DMS153 treated with DMSO at 0.1 percent for 48 hours (cell line): ENCODE data around the gene MIOS.

Source experiments
- DNase-seq: peaks from one replicate; lab custom pipeline; 2025; ENCODE audit not compliant: unreplicated experiment; lab: John Stamatoyannopoulos, UW

The MIOS gene

DNA sequence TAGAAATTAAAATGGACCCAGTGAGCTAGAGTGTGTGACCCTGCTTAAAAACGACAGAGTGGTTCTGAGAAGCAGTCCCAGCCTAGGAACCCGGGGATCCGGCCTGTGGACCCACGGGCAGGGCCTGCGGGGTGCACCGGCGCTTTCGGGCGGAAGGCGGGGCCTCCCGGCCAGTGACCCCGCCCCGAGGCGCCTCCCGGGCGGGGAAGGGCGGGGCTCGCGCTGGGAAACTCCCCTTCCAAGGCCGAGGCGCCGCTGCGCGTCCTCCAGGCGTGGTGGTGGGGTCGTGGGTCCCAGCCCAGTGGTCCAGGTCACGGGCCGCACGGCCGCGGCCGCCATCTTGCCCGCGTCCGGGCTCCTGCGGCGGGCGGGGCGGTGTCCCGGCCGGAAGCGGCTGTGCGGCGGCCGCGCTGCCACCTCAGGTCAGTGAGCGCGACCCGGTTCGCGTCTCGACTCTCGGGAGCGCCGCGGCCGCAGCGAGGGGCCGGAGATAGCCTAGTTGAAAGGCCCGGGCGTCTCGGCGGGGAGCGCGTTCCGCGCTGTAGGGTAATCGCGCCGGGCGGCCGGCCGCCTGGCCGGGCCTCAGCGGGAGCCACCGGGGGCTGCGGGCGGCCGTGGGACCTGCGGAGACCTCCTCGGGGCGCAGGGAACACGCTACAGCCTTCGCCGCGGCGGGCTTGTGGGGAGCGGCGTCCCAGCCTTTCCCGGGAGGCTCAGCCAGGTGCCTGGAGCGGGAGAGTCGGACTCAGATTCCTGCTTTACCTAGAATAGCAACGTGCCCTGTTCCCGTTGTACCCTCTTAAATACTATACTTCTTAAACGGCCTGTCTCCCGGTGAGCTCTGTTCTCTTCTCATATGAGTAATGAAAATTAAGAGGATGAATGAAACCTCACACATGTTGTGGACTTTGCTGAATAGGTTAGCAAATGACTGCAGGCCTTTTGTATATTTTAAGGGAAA lies at the start of gene MIOS:
TSS of gene MIOS (plus strand) at position 234 of the 961 bp plus-strand sequence. CDS start 5,592 bp downstream, outside the sequence.
- peak; percentile 84 for DNase-seq

DNA sequence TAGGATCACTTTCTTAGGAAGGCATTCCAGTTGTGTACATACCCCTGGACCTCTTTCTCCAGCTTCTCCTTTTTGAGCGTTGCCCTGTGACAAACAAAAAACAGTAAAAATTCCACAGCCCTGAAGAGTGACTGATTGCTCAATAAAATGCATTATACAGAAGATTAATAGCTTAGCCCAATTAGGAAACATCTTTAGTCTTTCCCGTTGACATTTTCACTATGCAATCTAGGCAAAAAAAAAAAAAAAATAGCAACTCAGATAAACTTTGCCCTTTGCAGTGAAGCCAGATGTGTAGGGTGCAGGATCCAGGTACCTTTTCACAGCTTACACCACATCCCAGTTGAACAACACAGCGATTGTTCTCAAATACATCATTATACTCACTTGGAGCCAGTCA lies 48.9 kb upstream of the MIOS start:
- no peak for DNase-seq

DNA sequence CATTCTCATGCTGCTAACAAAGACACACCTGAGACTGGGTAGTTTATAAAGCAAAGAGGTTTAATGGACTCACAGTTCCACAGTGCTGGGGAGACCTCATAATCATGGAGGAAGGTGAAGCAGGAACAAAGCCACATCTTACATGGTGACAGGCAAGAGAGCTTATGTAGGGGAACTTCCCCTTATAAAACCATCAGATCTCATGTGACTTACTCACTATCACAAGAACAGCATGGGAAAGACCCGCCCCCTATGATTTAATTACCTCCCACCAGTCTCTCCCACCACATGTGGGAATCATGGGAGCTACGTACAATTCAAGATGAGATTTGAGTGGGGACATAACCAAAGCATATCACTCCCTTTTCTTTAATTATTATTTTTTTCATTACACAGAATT lies 47.6 kb upstream of the MIOS start:
- no peak for DNase-seq

DNA sequence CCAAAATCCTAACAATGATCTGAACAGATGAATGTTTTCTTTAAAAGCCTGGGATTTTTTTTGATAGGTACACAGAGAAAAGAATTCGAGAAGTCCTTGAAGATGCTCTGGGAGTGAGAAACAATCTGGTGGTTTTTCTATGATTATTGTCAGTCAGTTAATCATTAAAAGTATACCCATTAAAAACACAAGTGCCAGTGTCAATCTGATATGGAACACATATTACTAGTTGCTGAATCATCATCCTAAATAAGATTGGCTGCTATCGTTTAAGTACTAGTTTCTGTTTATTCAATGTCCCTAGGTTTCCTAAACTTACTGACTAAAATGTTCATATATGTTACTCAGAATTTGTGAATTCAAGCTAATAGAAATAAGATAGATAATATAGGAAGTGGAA lies 47.2 kb upstream of the MIOS start:
- DNase-seq = no peak

DNA sequence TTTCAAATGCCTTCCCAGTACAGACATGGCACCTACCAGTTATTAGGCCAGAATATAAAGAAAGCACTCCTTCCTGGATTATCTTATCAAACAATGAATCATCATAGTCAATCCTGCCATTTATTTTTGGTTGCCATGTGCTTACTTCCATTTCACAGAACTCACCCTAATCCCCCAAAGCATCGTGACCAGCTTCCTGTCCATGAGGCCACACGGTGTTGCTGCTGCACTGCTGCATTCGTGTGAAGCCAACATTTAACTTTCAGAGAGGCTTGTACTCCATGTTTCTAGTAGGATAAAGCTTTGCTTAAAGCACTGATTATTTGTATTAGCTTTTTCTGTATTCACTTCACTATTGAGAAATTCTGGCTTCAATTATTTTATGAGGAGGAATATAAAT lies 45.4 kb upstream of the MIOS start:
- DNase-seq = no peak

DNA sequence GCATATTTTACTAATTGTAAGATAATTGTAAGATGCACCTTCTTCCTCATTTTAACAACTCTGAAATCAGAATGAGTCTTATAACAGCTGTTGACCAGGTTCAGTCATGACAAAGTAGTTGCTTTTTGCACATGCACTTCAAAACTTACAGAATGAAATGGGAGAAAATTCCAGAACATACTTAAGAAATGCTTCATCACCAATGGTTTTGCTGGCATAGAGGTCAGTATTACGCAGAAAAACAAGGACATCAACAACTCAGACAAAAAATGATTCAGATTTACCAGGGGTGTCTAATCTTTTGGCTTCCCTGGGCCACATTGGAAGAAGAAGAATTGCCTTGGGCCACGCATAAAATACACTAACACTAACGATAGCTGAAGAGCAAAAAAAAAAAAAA lies 44.3 kb upstream of the MIOS start:
- DNase-seq = no peak

DNA sequence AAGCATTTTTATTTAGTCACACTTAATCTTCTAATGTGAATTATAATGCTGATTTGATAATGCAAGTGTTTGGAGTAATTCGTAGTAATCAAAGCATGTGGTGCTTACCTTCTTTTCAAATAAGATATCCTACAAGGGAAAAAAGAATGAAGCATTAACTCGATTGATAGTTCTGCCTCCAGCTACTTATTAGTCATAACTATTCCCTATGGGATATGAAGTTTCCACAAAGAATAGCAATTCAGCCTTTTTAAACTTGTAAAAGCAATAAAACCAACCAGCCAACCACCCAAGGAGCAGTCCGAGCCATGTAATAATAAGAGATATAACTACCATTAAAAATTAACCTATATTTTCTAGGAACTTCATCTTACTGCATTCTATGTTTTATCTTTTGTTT lies 42.6 kb upstream of the MIOS start:
- no peak for DNase-seq

DNA sequence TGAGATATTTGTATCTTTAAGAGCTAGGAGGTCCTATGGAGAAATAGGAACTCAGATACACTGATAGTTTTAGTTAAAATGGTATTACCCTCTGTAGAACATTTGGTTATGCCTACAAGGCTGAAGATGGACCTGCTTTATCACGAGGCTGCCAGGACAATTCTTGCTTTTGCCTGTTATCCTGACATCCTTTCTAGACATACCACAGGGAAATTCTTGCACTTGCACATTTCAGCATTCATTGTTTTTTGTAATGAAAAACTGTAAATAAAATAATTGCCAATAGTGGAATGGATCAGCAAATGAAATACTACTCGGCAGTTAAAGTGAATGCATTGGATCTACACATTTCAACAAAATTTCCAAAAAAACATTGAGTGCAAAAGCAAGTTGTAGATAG lies 40.7 kb upstream of the MIOS start:
- no peak for DNase-seq

DNA sequence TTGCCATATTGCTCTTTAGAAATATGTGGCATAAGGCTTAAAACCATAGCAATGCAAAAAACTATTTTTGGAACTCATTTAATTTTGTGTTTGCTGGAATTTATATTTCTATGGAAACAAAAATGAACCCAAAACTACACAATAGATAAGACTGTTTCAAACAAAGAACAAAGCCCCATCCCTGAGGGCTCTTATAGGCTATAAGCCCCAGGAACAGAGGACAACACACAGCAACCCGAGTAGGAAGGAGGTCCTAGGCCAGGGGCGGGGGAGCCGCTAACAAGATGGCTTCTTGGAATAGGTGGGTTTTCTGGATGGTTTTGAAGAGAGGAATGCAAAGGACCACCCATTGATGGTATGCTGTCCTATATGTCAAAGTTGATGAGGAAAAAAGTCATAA lies 39.6 kb upstream of the MIOS start:
- DNase-seq = no peak

DNA sequence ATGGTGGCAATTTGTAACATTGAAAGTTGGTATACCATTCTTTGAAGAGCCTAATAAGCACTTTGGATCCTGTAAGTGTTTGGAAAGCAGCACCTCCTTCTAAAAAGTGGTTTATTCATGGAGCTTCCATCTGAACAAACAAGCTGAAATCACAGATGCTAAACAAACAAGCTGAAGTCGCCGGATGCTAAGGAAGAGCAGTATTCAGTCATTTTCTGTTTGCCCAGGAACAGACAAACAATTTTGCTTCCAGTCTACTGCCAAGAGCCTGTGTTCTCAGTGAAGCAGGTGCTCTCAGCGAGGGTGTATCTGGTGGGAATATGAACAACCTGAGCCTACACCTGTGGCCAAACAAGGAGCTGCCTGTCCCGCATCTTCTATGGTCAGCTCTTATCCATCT lies 37.4 kb upstream of the MIOS start:
- peak; percentile 88 for DNase-seq

DNA sequence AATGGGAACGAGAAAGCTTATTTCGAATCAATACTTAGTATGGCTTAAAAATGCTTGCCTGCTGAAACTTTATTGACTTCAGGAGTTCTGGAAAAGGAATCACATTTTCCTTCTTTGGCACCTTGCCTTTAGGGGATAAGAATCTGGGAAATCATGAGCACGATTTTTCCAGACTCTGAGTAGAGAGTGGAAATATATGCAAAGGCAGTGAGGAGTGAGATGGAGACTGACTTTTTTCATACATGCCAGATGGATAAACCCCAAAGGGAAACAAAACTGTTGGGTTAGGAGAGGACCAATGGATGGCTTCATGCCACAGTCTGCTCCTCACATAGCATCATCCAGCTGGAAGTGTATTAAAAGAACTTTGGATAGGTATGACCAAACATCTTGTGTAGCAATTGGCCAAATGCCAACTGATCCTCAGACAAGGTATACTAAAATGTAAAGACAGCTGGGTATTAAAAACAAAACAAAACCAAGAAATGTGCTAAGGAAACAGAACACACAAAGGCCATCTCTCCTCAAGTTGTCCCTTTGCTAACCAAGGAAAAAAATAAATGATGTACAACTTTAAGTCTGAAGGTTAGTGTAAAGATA lies 32.8 kb upstream of the MIOS start:
- no peak for DNase-seq

DNA sequence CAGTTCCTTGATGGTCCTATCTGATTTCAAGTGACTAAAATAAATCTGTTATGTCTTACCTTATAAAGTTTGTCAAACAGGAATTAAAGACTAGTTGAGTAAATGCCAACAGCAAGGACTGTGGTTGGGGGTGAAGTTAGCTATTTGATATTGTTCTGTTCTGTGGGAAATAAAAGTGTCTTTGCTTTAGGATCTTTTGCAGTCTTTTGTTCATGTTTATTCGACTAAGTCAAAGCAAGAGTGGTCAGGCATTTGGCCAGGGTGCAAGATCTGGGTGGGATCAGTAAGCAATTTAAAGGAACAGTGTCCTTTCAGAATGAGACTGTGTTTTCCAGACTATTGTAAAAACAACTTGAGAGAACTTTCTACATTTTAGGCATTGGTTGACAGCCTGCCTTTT lies 31.0 kb upstream of the MIOS start, which contains the start of gene COL28A1:
TSS of gene COL28A1 (minus strand) at position 183 of the 400 bp plus-strand sequence. CDS start 2,998 bp downstream, outside the sequence.
- no peak for DNase-seq

DNA sequence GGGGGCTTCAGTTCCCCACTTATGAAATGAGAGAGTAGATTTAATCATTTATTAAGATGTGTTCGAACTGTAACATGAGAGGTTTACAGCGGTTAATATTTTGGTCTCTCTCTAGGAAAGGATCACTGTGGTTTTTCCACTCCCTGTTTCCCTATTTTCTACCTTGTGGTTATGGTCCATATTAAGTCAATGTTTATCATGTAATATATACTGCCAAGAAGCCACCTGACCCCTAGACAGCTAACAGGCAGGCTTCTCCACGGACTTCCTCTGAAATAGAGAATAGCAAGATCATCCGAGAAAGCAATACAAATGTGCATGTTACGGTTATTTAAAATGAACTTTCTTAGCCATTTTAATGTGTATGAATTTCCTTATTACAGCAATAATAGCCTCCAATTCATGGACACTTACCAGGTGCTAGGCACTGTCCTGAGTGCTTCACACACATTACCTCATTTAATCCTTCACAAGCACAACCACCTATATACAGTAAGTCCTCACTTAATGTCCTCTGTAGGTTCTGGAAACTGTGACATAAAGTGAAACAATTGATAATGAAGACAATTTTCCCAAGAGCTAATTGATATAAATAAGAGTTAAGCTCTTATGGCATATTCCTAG lies 30.2 kb upstream of the MIOS start:
- no peak for DNase-seq

DNA sequence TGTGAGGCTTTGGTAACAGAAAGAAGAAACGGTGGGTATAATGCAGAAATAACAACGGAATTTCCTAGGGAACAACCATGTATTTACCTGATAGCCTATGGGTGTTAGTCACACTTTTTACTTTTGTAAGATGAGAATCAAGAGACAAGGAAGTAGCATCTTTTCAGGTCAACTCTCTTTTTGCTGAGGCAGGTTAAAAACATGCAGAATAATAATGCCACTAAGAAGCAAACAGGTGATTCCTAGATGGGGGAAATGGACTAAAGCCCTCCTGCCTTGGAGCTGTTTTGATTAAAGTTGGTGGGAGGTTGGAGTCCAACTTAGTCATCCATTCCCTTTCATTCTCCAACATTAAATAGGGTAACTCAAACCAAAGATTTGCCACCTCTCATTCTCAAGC lies 29.0 kb upstream of the MIOS start:
- DNase-seq = no peak

DNA sequence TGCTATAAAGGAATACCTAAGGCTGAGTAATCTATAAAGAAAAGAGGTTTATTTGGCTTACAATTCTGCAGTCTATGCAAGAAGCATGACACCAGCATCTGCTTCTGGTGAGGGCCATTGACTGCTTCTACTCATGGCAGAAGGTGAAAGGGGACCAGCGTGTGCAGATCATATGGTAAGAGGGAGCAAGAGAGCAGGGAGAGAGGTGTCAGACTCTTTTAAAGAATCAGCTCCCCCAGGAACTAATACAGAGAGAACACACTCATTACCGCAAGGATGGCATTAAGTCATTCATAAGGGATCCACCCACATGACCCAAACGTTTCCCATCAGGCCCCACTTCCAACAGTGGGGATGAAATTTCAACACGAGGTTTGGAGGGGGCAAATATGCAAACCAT lies 27.5 kb upstream of the MIOS start:
- DNase-seq = no peak

DNA sequence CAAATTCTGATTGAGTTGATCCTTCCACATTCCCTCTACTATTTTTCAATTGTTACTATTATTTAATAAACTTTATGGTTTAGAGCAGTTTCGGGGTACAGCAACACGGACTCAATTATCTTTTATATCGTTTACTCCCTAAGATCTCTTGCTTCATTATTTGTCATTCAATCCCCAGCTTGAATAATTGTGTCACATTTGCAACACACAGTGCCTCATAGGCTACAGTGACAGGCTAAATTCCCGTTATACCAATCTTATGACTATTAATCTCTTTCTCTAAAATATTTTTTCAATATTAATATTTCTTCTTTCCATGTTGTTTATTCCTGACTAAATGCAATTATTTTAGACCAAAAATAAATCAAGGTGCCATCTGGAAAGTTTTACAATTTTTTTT lies 27.0 kb upstream of the MIOS start:
- DNase-seq = no peak

DNA sequence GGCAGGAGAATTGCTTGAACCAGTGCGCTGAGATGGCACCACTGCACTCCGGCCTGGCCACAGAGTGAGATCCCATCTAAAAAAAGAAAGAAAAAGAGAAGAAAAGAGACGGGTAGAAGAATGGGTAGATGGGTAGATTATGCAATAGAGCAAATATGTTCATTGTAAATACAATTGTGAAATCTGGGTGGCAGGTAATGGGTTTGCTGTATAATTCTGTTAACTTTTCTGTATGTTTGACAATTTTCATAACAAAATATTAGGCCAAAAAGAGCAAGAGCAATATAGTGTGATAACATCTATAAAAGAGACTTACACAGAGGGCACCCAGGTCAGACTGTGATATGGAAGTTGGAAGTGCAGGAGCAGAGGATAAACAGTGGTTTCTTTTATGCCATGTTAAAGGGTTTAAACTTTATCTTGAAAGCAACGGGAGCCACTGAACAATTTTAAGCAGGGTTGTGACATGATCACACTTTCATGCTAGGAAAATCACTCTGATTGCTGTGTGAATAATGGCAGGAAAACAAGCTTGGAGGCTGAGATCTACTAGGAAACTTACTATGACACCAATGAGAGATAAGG lies 24.3 kb upstream of the MIOS start:
- no peak for DNase-seq

DNA sequence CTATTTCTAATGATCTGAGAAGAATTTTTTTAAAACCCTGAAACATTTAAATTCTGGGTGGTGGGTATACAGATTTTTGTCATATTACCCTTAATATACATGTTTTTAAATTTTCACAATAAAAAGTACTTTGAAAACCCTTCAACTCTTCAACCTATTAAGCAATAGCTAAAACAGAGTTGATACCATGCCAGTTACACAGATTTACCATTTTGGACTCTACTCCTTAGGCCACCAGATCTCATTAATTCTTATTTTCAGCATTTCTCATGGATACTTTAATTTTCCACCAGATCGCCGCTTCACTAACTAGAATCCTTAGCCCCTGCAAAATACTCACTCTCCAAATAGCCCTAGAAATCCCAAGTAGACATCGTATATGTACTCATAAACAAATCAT lies 18.3 kb upstream of the MIOS start:
- DNase-seq = no peak

DNA sequence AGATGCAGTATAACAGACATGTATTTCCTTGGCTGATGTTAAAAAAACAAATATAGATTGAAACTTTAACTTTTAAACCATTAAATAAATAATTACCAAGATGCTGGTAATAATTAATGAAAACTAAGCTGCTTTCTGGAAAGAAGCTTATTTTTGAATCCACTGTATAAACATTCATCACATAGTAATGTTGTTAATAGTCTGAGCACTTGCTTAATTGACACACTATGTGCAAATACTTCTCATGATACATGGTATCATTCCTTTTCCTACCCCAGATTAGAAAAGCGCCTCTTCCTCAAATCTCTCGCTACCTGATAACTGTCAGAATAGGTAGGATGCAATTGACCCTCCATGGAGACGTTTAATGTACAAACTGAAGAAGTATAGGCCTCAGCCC lies 16.0 kb upstream of the MIOS start:
- no peak for DNase-seq

DNA sequence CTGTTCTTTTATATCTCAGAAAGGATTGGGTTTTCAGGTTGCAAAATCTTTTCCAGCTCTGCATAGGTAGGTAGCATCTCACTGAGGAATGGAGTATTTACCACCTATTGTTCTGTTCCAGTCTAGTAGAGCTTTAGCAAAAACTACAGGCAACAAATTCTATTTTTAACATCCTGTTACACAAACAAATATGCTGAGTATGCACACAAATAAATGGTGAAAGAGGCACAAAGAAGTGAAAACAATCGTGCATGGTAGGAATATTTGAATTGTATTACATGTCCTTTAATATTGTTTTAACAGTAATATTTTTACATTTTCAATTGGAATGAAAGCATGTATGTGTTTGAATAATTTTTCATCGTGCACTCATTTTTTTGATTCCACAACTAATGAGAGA lies 14.5 kb upstream of the MIOS start:
- no peak for DNase-seq

DNA sequence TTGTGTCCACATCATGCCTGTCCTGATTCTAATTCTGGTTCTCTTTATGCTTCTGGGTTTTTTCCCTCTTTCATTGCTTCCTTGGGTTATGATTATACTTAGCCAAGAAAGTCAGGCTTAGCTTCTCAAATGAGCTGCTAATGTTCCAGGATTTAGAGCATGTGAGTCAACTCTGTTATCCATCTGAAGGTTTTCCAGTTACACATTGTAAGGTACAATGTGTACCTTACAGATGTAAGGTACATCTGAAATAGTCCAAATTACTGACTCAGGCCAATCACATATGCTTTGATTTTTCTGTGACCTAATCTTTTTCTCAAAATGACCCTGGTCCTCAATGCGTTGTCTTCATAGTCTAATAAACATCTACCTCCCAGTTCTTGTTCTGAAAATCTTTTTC lies 13.3 kb upstream of the MIOS start:
- DNase-seq = no peak

DNA sequence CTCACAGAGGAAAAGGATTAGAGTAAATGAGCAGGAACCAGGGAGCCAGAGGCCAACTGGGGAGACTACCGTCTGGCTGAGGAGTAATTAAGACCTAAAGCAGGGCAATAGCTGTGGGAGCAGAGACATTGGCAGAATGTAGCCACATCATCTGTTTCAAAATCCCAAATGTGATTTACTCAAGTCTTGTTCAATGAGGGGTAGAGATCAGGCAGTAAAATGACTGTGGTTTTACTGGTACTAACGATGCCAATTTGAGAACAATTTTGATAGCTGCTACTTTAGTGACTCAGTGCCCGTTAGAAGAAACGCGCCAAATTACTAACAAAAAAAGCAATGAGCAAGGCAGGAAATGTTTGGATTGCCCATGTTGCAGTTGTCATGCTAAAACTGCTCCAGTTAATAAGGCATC lies 12.7 kb upstream of the MIOS start:
- DNase-seq = peak; percentile 62
